Measurements from ENCODE around the gene PSME2. TPM values are rescaled to one million over a fixed set of nuclear protein-coding genes. Genes with fewer than 3 reads are reported as not detected.

Gene PSME2
- polyA plus RNA-seq, 3 donors, result 237 to 593 (median 579) TPM

DNA sequence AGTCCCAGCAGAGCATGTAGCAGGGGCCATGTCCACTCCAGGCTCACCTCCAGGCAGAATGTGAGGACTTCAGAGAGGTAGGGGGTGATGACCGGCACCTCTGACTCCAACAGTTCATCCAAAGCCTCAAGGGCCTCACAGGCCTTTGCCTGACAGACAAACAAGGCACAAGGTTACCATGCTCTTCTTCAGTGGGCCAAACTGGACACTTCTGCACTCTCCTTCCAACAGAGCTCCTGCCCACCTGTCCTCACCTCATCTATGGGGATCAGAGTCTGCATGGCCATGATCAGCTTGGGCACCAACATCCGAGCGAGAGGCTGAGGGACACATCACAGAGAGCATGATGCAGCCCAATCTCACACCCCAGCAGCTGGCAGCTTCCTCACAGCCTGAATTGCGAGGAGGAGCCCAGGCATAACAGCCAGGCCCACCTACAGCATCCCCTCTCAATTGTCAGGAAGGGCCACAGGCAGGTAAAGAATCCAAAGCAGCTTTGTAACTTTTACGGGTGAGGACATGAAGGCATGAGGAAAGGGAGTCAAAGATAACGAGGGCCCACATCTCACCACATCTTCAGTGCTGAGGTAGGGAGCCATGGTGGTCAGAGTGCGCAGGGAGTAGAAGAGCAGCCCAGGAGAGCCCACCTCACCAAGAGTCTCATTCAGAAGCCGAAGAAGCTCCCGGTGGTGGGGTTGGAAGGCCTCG lies 40.6 kb upstream of the PSME2 start:
- Histone ChIP-seq H3K4me2 (replicated peaks; ENCODE audit: extremely low read depth, low read length, poor library complexity, severe bottlenecking) (no peak overlapping the region), H3K79me2 (ENCODE audit: insufficient read depth, low read length) (peaks cover 9% of the 10 kb centered on the region), H3K4me3 (replicated peaks in 1 of 3; ENCODE audit: low read depth in 2 of 3, low read length in 3 of 3) (no peak overlapping the region), H3K9me3 (replicated peaks in 1 of 2; ENCODE audit: control insufficient read depth in 1 of 2, insufficient read depth in 1 of 2, low read length in 2 of 2) (no peaks in the 10 kb centered on the region), H3K9ac (ENCODE audit: insufficient read depth, low read length, poor library complexity, severe bottlenecking) (no peak overlapping the region), H3K4me1 (ENCODE audit: control insufficient read depth in 1 of 2, insufficient read depth in 2 of 2, low read length in 2 of 2) (peaks cover 18 to 21% of the 10 kb centered on the region in 2 donors), H3K36me3 (replicated peaks in 1 of 2; ENCODE audit: control insufficient read depth in 1 of 2, insufficient read depth in 2 of 2, low read length in 2 of 2) (peaks cover 24 to 64% of the 10 kb centered on the region in 2 donors), H3K27ac (ENCODE audit: low read depth in 1 of 2, low read length in 2 of 2) (no peak overlapping the region), H2AFZ (ENCODE audit: insufficient read depth, low read depth, low read length, poor library complexity, severe bottlenecking) (no peak overlapping the region), H4K20me1 (ENCODE audit: insufficient read depth, low read length) (no peaks in the 10 kb centered on the region), H3K27me3 (ENCODE audit: control insufficient read depth in 2 of 2, insufficient read depth in 2 of 2, low read length in 2 of 2) (no peaks in the 10 kb centered on the region)
- Mint-ChIP-seq H3K4me3 (no peak overlapping the region), H3K27me3 (ENCODE audit: low read depth in 3 of 3) (peaks cover 0 to 3% (median 1%) of the 10 kb centered on the region in 3 donors), H3K4me1 (peaks cover 24% of the 10 kb centered on the region), H3K9me3 (no peaks in the 10 kb centered on the region), H3K36me3 (peaks cover 50 to 67% of the 10 kb centered on the region in 2 donors), H3K27ac (peak overlapping the region in 3 of 7 donors; percentile 41 to 73 (median 60))
- intact Hi-C loops (cut with micrococcal nuclease), result no loop called here
- DNase-seq, result no peak
- WGBS (ENCODE audit: insufficient coverage), result 87% methylated on average over 2 of the region's 10 CpGs
- TF ChIP-seq, protein P1, sequence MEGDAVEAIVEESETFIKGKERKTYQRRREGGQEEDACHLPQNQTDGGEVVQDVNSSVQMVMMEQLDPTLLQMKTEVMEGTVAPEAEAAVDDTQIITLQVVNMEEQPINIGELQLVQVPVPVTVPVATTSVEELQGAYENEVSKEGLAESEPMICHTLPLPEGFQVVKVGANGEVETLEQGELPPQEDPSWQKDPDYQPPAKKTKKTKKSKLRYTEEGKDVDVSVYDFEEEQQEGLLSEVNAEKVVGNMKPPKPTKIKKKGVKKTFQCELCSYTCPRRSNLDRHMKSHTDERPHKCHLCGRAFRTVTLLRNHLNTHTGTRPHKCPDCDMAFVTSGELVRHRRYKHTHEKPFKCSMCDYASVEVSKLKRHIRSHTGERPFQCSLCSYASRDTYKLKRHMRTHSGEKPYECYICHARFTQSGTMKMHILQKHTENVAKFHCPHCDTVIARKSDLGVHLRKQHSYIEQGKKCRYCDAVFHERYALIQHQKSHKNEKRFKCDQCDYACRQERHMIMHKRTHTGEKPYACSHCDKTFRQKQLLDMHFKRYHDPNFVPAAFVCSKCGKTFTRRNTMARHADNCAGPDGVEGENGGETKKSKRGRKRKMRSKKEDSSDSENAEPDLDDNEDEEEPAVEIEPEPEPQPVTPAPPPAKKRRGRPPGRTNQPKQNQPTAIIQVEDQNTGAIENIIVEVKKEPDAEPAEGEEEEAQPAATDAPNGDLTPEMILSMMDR (IDR thresholded peaks at IDR 0.05), result no peak

DNA sequence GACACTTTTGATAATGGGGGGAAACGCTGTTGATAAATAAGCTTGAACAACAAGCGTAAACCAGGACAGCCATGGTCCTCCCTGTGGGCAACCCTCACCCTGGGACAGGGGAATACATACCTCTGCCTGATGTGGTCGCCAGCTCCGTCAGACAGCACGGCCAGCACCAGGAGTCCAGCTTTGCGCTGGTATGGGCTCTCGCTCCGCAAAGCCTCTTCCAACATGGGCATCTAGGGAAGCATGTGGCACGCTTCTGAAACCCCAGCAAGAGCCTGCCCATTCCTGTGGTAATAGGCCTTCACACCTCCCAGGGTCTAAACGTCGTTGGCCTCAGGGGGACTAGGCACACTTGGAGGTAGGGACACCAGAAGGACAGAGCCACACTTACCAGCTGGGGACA lies 39.3 kb upstream of the PSME2 start:
- H4K20me1 ChIP-seq (ENCODE audit: insufficient read depth, low read length), result no peaks in the 10 kb centered on the region
- WGBS (ENCODE audit: insufficient coverage), result 94% methylated on average over 11 of the region's 11 CpGs
- H3K36me3 ChIP-seq (replicated peaks in 1 of 2; ENCODE audit: control insufficient read depth in 1 of 2, insufficient read depth in 2 of 2, low read length in 2 of 2), result peaks cover 26 to 66% of the 10 kb centered on the region in 2 donors
- H3K79me2 ChIP-seq (ENCODE audit: insufficient read depth, low read length), result no peaks in the 10 kb centered on the region
- no peak overlapping the region for H3K9ac ChIP-seq (ENCODE audit: insufficient read depth, low read length, poor library complexity, severe bottlenecking)
- H2AFZ ChIP-seq (ENCODE audit: insufficient read depth, low read depth, low read length, poor library complexity, severe bottlenecking), result no peak overlapping the region
- no peak overlapping the region for H3K4me3 Mint-ChIP-seq
- DNase-seq, result no peak
- H3K27me3 ChIP-seq (ENCODE audit: control insufficient read depth in 2 of 2, insufficient read depth in 2 of 2, low read length in 2 of 2), result no peaks in the 10 kb centered on the region
- peaks cover 49 to 68% of the 10 kb centered on the region in 2 donors for H3K36me3 Mint-ChIP-seq
- peaks cover 20% of the 10 kb centered on the region for H3K4me1 Mint-ChIP-seq
- H3K27ac ChIP-seq (ENCODE audit: low read depth in 1 of 2, low read length in 2 of 2), result no peak overlapping the region
- no peak overlapping the region for H3K4me2 ChIP-seq (replicated peaks; ENCODE audit: extremely low read depth, low read length, poor library complexity, severe bottlenecking)
- TF ChIP-seq, protein P1 (IDR thresholded peaks at IDR 0.05), result no peak
- intact Hi-C loops (cut with micrococcal nuclease), result no loop called here
- H3K9me3 Mint-ChIP-seq, result no peaks in the 10 kb centered on the region
- no peak overlapping the region for H3K27ac Mint-ChIP-seq
- no peaks in the 10 kb centered on the region for H3K9me3 ChIP-seq (replicated peaks in 1 of 2; ENCODE audit: control insufficient read depth in 1 of 2, insufficient read depth in 1 of 2, low read length in 2 of 2)
- no peak overlapping the region for H3K4me3 ChIP-seq (replicated peaks in 1 of 3; ENCODE audit: low read depth in 2 of 3, low read length in 3 of 3)
- peaks cover 18 to 21% of the 10 kb centered on the region in 2 donors for H3K4me1 ChIP-seq (ENCODE audit: control insufficient read depth in 1 of 2, insufficient read depth in 2 of 2, low read length in 2 of 2)
- H3K27me3 Mint-ChIP-seq (ENCODE audit: low read depth in 3 of 3), result peaks cover 0 to 3% (median 1%) of the 10 kb centered on the region in 3 donors
